GM12865 (cell line): ENCODE data around the gene SHC4.

Experiments used
- DNase-seq: peaks from one replicate; pipeline ENCODE4 v3.0.0; 2010; ENCODE audit warnings: low read depth
- H3K4me3 ChIP-seq: 2 replicates; pipeline ENCODE4 v1.5.1; 2011; ENCODE audit warnings: mild to moderate bottlenecking, low read depth, low read length, control low read depth
- TF ChIP-seq, protein P1 (sequence below): IDR thresholded peaks from 2 replicates; pipeline ENCODE4 v1.5.1; 2011; ENCODE audit warnings: low read length, control low read depth, low read depth, inconsistent platforms; ENCODE audit not compliant: insufficient read depth; ENCODE audit errors: missing control alignments

SHC4 gene

DNA sequence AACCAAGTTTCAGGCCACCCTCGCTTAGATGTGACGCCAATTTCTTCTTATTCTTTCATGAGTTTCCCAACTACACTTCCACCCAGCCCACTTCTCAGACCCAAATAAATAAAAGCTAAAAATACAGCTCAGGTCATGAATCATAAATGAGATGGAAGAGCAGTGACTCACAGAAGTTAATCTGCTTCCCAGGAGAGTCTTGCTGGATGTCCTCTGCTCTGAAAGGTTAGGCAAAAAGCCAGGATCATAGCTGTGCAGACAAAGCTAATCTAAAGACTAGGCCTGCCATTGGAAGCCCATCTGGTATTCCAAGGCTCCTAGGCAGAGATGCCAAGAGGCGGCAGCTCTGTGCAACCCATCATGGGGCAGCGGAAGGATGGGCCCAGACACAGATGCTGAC, 24.1 kb downstream of the SHC4 start:
- H3K4me3 ChIP-seq = no peak overlapping the region
- no peak for DNase-seq
- TF ChIP-seq, protein P1, sequence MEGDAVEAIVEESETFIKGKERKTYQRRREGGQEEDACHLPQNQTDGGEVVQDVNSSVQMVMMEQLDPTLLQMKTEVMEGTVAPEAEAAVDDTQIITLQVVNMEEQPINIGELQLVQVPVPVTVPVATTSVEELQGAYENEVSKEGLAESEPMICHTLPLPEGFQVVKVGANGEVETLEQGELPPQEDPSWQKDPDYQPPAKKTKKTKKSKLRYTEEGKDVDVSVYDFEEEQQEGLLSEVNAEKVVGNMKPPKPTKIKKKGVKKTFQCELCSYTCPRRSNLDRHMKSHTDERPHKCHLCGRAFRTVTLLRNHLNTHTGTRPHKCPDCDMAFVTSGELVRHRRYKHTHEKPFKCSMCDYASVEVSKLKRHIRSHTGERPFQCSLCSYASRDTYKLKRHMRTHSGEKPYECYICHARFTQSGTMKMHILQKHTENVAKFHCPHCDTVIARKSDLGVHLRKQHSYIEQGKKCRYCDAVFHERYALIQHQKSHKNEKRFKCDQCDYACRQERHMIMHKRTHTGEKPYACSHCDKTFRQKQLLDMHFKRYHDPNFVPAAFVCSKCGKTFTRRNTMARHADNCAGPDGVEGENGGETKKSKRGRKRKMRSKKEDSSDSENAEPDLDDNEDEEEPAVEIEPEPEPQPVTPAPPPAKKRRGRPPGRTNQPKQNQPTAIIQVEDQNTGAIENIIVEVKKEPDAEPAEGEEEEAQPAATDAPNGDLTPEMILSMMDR = no peak

DNA sequence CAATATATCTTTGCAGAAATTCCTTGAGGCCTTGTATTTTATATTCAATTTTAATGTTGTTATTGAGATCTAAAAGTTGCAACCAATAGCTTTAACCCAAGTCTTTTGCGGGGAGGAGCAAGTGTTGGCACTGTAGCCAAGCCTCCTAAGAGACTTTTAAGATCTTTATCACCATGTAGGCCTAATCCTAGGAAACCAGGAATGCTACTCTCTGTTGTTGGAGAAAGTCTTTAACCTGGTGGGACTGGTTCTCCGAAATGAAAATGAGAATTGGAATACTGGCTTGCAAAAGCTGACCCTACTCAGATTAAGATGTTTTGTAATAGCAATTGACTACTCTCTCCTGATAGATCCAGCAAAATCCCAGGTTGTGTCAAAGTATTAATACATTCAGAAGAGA, 25.8 kb downstream of the SHC4 start:
- no peak for DNase-seq
- TF ChIP-seq, protein P1 = no peak
- no peak overlapping the region for H3K4me3 ChIP-seq

DNA sequence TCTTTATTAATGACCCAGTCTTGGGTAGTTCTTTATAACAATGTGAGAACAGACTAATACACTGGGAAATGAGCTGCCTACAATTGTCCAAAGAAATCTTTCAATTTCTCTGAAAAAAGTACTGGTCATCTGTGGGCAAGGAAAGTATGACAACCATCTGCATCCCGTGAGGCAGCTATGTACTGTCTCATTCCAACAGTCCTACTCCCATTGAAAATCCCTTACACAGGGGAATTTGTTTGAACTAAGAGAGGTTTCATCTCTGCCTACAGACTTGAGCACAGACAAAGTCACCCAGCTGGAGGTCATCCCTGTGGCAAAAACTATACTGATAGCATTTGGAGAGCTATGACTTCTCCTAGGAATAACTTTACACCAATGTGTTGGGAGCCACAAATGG, 27.1 kb downstream of the SHC4 start:
- TF ChIP-seq, protein P1 = no peak
- no peak overlapping the region for H3K4me3 ChIP-seq
- no peak for DNase-seq

DNA sequence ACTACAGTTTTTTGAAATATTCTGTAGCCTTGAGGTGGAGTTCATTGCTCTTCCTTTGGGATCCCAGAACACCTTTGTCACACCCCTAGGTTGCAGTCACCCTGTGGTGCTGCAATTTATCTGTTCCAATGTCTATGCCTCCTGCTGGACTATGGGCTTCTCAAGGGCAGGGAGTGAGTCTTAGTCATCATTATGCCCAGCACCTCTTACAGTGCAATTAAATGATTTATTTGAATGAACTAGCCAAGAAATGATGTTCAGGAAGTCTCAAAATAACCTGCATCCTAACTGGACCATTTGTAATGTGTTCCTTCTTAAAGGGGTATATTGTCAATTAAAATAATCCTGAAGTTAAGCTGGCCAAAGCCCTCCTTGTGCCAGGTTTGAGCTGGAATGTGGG, 28.5 kb downstream of the SHC4 start:
- no peak overlapping the region for H3K4me3 ChIP-seq
- TF ChIP-seq, protein P1 = no peak

DNA sequence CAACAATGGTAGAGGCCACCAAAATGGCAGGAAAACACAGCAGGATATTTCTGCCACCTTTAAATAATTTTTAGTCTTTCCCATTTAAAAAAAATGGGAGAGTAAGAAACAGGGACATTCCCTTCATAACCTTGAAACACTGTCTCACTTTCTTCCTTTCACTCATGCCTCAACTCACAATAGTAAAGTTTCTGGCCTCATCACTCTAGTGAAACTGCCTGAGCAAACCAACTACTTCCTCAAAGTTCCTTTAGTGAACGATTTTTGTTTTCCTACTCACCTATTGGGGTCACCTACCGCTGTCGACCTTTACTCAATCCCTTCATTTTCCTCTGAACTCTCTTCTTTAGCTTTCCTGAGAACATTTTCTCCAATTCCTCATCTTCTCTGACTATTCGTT, 33.0 kb downstream of the SHC4 start:
- no peak for DNase-seq
- TF ChIP-seq, protein P1 = no peak
- H3K4me3 ChIP-seq = no peak overlapping the region

More for the DNA sequence above, 28.5 kb downstream of the SHC4 start:
- DNase-seq = no peak

DNA sequence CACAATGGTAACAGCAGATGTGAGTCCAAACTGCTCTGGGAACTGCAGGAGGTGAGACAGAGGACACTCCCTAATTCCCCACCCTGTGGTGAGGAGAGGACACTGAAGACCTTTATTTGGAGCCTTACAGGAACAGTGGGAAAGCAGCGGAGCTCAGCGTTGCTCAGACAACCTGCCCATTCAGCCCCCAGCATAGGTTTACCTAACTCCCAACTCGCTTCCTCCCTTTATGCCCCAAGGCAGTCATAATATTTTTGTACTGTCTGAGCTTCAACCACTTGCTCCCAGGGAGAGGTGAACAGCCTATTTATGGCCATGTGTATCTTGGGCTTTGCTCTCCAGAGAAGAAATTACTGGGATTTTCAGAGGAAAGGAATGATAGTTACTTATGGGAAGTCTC, 34.1 kb downstream of the SHC4 start:
- no peak overlapping the region for H3K4me3 ChIP-seq
- TF ChIP-seq, protein P1 = no peak
- DNase-seq = no peak

DNA sequence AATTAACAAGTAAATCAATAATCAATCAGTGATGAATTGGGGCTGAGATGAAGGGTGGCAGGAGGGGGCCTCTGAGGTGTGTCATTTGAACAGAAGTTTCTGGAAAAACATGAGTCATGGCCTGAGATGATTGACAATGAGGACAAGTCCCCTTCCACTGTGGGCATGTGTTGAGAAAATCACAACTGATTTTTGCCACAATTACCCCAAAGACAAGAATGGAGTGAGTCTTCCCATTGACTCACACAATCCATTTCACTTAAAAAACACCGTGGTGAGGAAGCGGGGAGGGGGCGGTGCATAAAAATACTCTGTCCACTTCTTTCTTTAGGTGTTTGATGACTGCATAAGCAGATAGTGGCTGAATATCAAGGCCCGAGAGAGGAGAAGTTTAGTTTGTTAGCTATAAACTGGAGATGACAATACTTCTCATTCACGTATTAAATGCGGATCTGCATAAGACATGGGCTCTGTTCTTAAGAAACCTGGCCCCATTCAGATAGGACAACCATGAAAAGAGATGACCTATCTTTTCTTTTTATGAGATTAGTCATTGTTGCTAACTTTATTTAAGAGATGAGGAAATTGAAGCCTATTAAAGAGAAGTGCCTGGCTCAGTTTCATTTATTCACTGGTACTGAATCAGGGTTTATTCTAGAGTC, 34.7 kb downstream of the SHC4 start:
- H3K4me3 ChIP-seq = no peak overlapping the region
- DNase-seq = no peak

More for the DNA sequence above, 34.7 kb downstream of the SHC4 start:
- TF ChIP-seq, protein P1 = no peak
